Chondrocyte (in vitro differentiated cells): ENCODE data around the gene P2RY12. TPM values are rescaled to one million over a fixed set of nuclear protein-coding genes. Genes with fewer than 3 reads are reported as not detected.

Source experiments
- DNase-seq: peaks from one replicate; pipeline ENCODE4 v3.0.0; 2021; ENCODE audit warnings: mixed read lengths, low spot score
- H3K27ac Mint-ChIP-seq: one replicate; pipeline ENCODE4 v1.8.0; 2021; ENCODE audit warnings: mild to moderate bottlenecking, moderate library complexity, mixed read lengths; ENCODE audit not compliant: unreplicated experiment
- H3K27me3 Mint-ChIP-seq: 2 replicates; pipeline ENCODE4 v1.8.0; 2021; ENCODE audit warnings: low read depth, mixed read lengths
- H3K36me3 Mint-ChIP-seq: 2 replicates; pipeline ENCODE4 v1.8.0; 2021; ENCODE audit warnings: low read depth, mixed read lengths
- H3K4me1 Mint-ChIP-seq: 2 replicates; pipeline ENCODE4 v1.8.0; 2021; ENCODE audit warnings: low read depth, mild to moderate bottlenecking, mixed read lengths
- H3K4me3 Mint-ChIP-seq: one replicate; pipeline ENCODE4 v1.8.0; 2021; ENCODE audit warnings: mild to moderate bottlenecking, moderate library complexity, mixed read lengths; ENCODE audit not compliant: unreplicated experiment
- H3K9me3 Mint-ChIP-seq: 2 replicates; pipeline ENCODE4 v1.8.0; 2021; ENCODE audit warnings: low read depth, mixed read lengths
- long read RNA-seq: library from polyadenylated mRNA; stranded (forward); transcript quantifications from one replicate; pipeline ENCODE4 v2.0.0, GENCODE V29; 2021
- total RNA-seq: library from RNA; stranded (reverse); gene quantifications from 3 replicates; pipeline ENCODE4 v1.2.1, GENCODE V29; 2021
- TF ChIP-seq, protein P1 (sequence below): fragments of 200-600 bp; sonication (generic); IDR thresholded peaks from 2 replicates; pipeline ENCODE4 v1.5.0; 2021; ENCODE audit warnings: antibody characterized with exemption, mild to moderate bottlenecking, moderate library complexity

The P2RY12 gene
- not detected in 3 replicates for total RNA-seq
- long read RNA-seq: 0 reads

GRCh38 chr3:151384741-151385174 is at the start of gene P2RY12:
Gene P2RY12 (minus strand): TSS chr3:151384753. CDS start chr3:151338845, 45,908 bp downstream.
- no peak within 1 kb of the TSS for H3K27ac Mint-ChIP-seq
- TF ChIP-seq, protein P1, sequence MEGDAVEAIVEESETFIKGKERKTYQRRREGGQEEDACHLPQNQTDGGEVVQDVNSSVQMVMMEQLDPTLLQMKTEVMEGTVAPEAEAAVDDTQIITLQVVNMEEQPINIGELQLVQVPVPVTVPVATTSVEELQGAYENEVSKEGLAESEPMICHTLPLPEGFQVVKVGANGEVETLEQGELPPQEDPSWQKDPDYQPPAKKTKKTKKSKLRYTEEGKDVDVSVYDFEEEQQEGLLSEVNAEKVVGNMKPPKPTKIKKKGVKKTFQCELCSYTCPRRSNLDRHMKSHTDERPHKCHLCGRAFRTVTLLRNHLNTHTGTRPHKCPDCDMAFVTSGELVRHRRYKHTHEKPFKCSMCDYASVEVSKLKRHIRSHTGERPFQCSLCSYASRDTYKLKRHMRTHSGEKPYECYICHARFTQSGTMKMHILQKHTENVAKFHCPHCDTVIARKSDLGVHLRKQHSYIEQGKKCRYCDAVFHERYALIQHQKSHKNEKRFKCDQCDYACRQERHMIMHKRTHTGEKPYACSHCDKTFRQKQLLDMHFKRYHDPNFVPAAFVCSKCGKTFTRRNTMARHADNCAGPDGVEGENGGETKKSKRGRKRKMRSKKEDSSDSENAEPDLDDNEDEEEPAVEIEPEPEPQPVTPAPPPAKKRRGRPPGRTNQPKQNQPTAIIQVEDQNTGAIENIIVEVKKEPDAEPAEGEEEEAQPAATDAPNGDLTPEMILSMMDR: no peak

DNA sequence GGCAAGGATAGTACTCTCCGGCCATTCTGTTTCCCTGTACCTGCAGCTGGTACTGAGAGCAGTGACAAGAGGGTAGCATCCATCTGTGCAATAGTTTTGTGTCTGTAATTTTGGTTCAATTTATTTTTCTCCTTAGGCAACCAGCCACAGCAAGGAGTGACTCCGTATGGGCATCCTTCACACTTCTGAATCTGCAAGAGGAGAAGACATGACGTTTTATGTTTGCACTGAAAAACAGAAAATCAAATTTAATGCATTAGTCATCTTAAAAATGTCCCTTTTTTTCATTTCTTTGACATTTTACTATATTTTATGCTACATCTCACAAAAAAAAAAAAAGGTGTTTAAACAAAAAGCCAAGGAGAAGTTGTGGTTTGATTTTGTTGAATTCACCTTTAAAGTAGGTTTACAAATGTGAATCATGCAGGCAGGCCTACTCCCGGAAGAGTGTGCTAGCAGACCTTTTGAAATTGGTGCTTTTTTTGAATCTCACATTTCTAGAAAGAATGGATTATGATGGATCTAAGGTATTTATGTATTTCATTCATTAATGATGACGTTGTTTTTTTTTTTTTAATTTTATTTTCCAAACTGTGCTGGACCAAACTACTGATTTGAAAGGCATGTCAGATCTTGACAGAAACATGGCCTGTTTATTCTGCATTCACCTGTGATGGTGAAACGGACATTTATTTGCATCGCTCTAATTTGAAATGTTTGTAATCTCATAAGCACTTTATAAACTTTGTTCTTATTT is 48.2 kb upstream of the P2RY12 start:
- Mint-ChIP-seq H3K4me3 (no peak overlapping the region), H3K4me1 (peaks cover 14% of the 10 kb centered on the region), H3K9me3 (no peaks in the 10 kb centered on the region), H3K27ac (no peak overlapping the region), H3K36me3 (peaks cover 3% of the 10 kb centered on the region), H3K27me3 (no peaks in the 10 kb centered on the region)
- TF ChIP-seq, protein P1: no peak
- no peak for DNase-seq

More at GRCh38 chr3:151384741-151385174, at the start of gene P2RY12:
- Mint-ChIP-seq H3K27me3 (no peaks in the 10 kb centered on the region), H3K9me3 (no peaks in the 10 kb centered on the region), H3K4me1 (peaks cover 4% of the 10 kb centered on the region), H3K36me3 (peaks cover 3% of the 10 kb centered on the region), H3K4me3 (no peak within 1 kb of the TSS)
- DNase-seq: no peak

DNA sequence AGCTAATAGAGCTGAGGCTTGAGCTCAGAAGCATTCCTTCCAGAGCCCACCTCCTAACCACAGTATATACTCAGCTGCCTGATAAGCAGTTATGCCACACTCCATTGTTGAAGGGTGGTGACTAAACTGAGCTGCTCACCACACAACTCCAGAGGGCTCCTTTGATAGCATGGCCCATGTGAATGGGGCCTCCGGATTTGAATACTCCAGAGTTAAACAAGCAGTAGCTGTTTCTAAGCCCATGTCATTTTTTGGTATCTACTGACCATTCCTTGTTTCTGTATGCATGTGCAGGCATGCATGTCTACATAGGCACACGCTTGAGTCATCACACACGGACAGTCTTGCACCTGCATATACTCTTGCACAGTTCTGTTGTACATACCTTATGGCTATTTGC is 47.4 kb upstream of the P2RY12 start:
- H3K4me3 Mint-ChIP-seq: no peak overlapping the region
- no peak overlapping the region for H3K27ac Mint-ChIP-seq
- TF ChIP-seq, protein P1: no peak
- no peaks in the 10 kb centered on the region for H3K27me3 Mint-ChIP-seq
- no peaks in the 10 kb centered on the region for H3K9me3 Mint-ChIP-seq
- H3K36me3 Mint-ChIP-seq: peaks cover 3% of the 10 kb centered on the region
- H3K4me1 Mint-ChIP-seq: peaks cover 14% of the 10 kb centered on the region
- DNase-seq: no peak

- H3K27ac Mint-ChIP-seq: no peak overlapping the region
- TF ChIP-seq, protein P1: no peak
- H3K9me3 Mint-ChIP-seq: no peaks in the 10 kb centered on the region
- H3K4me1 Mint-ChIP-seq: peaks cover 14% of the 10 kb centered on the region
- no peak for DNase-seq
- peaks cover 3% of the 10 kb centered on the region for H3K36me3 Mint-ChIP-seq
- no peaks in the 10 kb centered on the region for H3K27me3 Mint-ChIP-seq
- H3K4me3 Mint-ChIP-seq: no peak overlapping the region
These were observed 46.4 kb upstream of the P2RY12 start for GRCh38 chr3:151430821-151431484.

- Mint-ChIP-seq H3K36me3 (peaks cover 3% of the 10 kb centered on the region), H3K4me3 (no peak overlapping the region), H3K27ac (no peak overlapping the region), H3K4me1 (peaks cover 3% of the 10 kb centered on the region), H3K9me3 (no peaks in the 10 kb centered on the region), H3K27me3 (no peaks in the 10 kb centered on the region)
- no peak for DNase-seq
- TF ChIP-seq, protein P1: no peak
These were observed 43.8 kb upstream of the P2RY12 start for GRCh38 chr3:151428386-151428785.
